A673 (cell line): ENCODE measurements around the gene SYS1.

Source experiments
- CTCF ChIP-seq: fragments of 300-800, 200-600 bp; sonication (generic); conservative IDR thresholded peaks from 2 replicates; pipeline ENCODE4 v1.5.1; 2017; ENCODE audit warnings: low read depth, mild to moderate bottlenecking, antibody characterized with exemption, low read length, moderate library complexity, mixed read lengths
- EZH2 ChIP-seq: fragments of 200-600 bp; sonication (generic); IDR thresholded peaks from 2 replicates; pipeline ENCODE4 v1.6.1; 2017; ENCODE audit warnings: borderline replicate concordance, low read depth, mild to moderate bottlenecking, mixed read lengths, antibody characterized with exemption, low read length; ENCODE audit not compliant: poor library complexity, severe bottlenecking

GRCh38 chr20:45318386-45318939 lies 44.5 kb upstream of the SYS1 start:
- TF ChIP-seq CTCF, result no peak
- no peak for TF ChIP-seq EZH2
